Trophoblast cell (in vitro differentiated cells and primary cell): Measurements from ENCODE around the gene NR6A1.
A peak's percentile ranks its signal among the peaks of the same experiment; 100 is the strongest.

Experiments
- DNase-seq, 2 donors: peaks; one replicate each; pipeline ENCODE4 v3.0.0-alpha.2; 2016
- H2AFZ ChIP-seq: 2 replicates; pipeline ENCODE4 v1.6.1; 2013; ENCODE audit warnings: low read length, moderate library complexity, mild to moderate bottlenecking; ENCODE audit not compliant: insufficient read depth, poor library complexity
- H2AK5ac ChIP-seq: 2 replicates; pipeline ENCODE4 v1.6.1; 2013; ENCODE audit warnings: mild to moderate bottlenecking, low read length
- H2BK120ac ChIP-seq: 2 replicates; pipeline ENCODE4 v1.6.1; 2013; ENCODE audit warnings: low read length, mild to moderate bottlenecking, moderate library complexity; ENCODE audit not compliant: insufficient read depth, poor library complexity
- H2BK12ac ChIP-seq: 2 replicates; pipeline ENCODE4 v1.6.1; 2013; ENCODE audit warnings: mild to moderate bottlenecking, low read length, moderate library complexity
- H2BK5ac ChIP-seq: 2 replicates; pipeline ENCODE4 v1.6.1; 2013; ENCODE audit warnings: low read length, low read depth, moderate library complexity, mild to moderate bottlenecking; ENCODE audit not compliant: poor library complexity
- H3K14ac ChIP-seq: 2 replicates; pipeline ENCODE4 v1.6.1; 2013; ENCODE audit warnings: mild to moderate bottlenecking, low read length
- H3K18ac ChIP-seq: 2 replicates; pipeline ENCODE4 v1.6.1; 2013; ENCODE audit warnings: mild to moderate bottlenecking, low read length
- H3K23ac ChIP-seq: 2 replicates; pipeline ENCODE4 v1.6.1; 2013; ENCODE audit warnings: low read length
- H3K27ac ChIP-seq: 2 replicates; pipeline ENCODE4 v1.5.1; 2013; ENCODE audit warnings: low read depth, mild to moderate bottlenecking, inconsistent platforms, low read length, moderate library complexity
- H3K27me3 ChIP-seq: 2 replicates; pipeline ENCODE4 v1.6.1; 2013; ENCODE audit warnings: inconsistent platforms, mild to moderate bottlenecking, low read length, moderate library complexity; ENCODE audit not compliant: insufficient read depth
- H3K36me3 ChIP-seq, 2 experiments: 1 replicate in 1 of 2; 2 replicates in 1 of 2; pipeline ENCODE4 v1.6.1; 2013; ENCODE audit warnings: low read length in 2 of 2, mild to moderate bottlenecking in 2 of 2, moderate library complexity in 1 of 2; ENCODE audit not compliant: insufficient read depth in 2 of 2, control insufficient read depth in 1 of 2
- H3K4ac ChIP-seq: 2 replicates; pipeline ENCODE4 v1.6.1; 2013; ENCODE audit warnings: low read depth, mild to moderate bottlenecking, low read length, moderate library complexity
- H3K4me1 ChIP-seq, 2 experiments: 1 replicate in 1 of 2; 2 replicates in 1 of 2; pipeline ENCODE4 v1.6.1; 2013; ENCODE audit warnings: low read length in 2 of 2, mild to moderate bottlenecking in 2 of 2, moderate library complexity in 1 of 2; ENCODE audit not compliant: insufficient read depth in 2 of 2, control insufficient read depth in 1 of 2
- H3K4me2 ChIP-seq: 2 replicates; pipeline ENCODE4 v1.6.1; 2013; ENCODE audit warnings: inconsistent platforms, mild to moderate bottlenecking, low read length, moderate library complexity
- H3K4me3 ChIP-seq: 2 replicates; pipeline ENCODE4 v1.5.1; 2013; ENCODE audit warnings: mild to moderate bottlenecking, low read depth, low read length, inconsistent platforms
- H3K79me1 ChIP-seq: one replicate; pipeline ENCODE4 v1.6.1; 2013; ENCODE audit warnings: low read length
- H3K79me2 ChIP-seq: 2 replicates; pipeline ENCODE4 v1.6.1; 2013; ENCODE audit warnings: low read length, mild to moderate bottlenecking; ENCODE audit not compliant: control insufficient read depth, insufficient read depth, poor library complexity
- H3K9ac ChIP-seq: 2 replicates; pipeline ENCODE4 v1.6.1; 2013; ENCODE audit warnings: mild to moderate bottlenecking, low read length
- H3K9me3 ChIP-seq: 2 replicates; pipeline ENCODE4 v1.6.1; 2013; ENCODE audit warnings: low read depth, mild to moderate bottlenecking, control low read depth, inconsistent platforms, low read length; ENCODE audit not compliant: insufficient read depth
- H4K12ac ChIP-seq: 2 replicates; pipeline ENCODE4 v1.6.1; 2013; ENCODE audit warnings: low read depth, mild to moderate bottlenecking, low read length, moderate library complexity
- H4K8ac ChIP-seq: 2 replicates; pipeline ENCODE4 v1.6.1; 2013; ENCODE audit warnings: low read depth, mild to moderate bottlenecking, low read length, moderate library complexity
- H4K91ac ChIP-seq: one replicate; pipeline ENCODE4 v1.6.1; 2013; ENCODE audit warnings: low read depth, mild to moderate bottlenecking, low read length, moderate library complexity
- WGBS: extraction: QIAGEN DNeasy Blood & Tissue Kit; methylation state at CpG from one replicate; pipeline ENCODE4 v1.1.7; 2013; ENCODE audit warnings: missing lambda C conversion rate; ENCODE audit not compliant: insufficient read length, insufficient coverage; ENCODE audit errors: extremely low coverage; 5-methylcytosine and 5-hydroxymethylcytosine counted together

NR6A1 gene

DNA sequence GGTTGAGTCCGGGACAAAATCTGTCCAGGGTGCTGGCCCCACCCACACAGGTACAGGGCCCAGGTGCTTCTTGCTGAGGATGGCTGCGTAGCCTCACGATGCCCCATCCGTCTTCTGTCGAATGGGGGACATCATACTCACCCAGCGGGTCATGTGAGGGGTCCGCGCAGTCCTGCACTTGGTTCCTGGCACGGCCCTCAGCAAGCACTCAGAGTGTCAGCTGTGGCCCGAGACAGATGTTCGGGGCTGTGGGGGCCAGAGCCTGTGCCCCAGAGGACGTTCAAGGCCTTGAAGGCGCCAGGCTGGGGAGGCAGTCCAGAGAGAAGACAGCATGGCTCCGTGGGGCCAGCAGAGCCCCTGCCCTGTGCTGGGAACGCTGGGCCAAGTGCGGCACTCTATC, 291.7 kb downstream of the NR6A1 start:
- Histone ChIP-seq H3K9ac (no peak overlapping the region), H2AK5ac (no peak overlapping the region), H3K9me3 (peaks cover 6% of the 10 kb centered on the region), H3K14ac (no peak overlapping the region), H3K4me3 (no peak overlapping the region), H3K27me3 (peaks cover 4% of the 10 kb centered on the region), H4K12ac (no peak overlapping the region), H4K8ac (no peak overlapping the region), H3K36me3 (no peaks in the 10 kb centered on the region), H2BK5ac (no peak overlapping the region), H3K27ac (no peak overlapping the region), H3K4ac (no peak overlapping the region), H3K4me1 (peaks cover 7 to 11% of the 10 kb centered on the region in 2 experiments), H3K4me2 (no peak overlapping the region), H3K18ac (no peak overlapping the region), H4K91ac (no peak overlapping the region), H3K79me1 (no peaks in the 10 kb centered on the region), H2AFZ (no peak overlapping the region), H3K79me2 (no peaks in the 10 kb centered on the region), H2BK12ac (no peak overlapping the region), H2BK120ac (no peak overlapping the region), H3K23ac (no peak overlapping the region)
- DNase-seq: no peak
- WGBS: no CpG with 5 or more reads among the region's 16 CpGs

DNA sequence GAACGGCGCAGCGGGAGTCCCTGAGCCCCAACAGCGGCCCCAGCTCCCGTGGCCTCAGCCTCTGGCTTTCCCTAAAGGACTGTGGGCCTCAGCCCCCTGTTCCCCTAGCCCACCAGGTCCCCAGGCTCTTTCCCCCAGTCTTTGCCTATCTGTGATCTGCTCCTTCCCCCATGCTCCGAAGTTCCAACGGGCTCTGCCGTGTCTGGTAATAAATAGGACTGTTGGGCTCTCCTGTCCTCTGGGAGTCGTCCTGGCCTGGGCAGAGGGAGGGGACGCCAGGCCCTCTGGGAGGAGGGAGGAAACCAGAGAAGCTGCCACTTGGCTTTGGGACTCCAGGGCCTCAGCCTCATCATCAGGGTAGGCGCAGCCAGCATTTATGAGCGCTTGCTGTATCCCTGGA, 292.8 kb downstream of the NR6A1 start:
- H2BK12ac ChIP-seq: no peak overlapping the region
- H2BK120ac ChIP-seq: no peak overlapping the region
- no peak overlapping the region for H3K23ac ChIP-seq
- peaks cover 2% of the 10 kb centered on the region for H3K9me3 ChIP-seq
- H3K79me1 ChIP-seq: no peaks in the 10 kb centered on the region
- no peak for DNase-seq
- H3K4ac ChIP-seq: no peak overlapping the region
- H4K91ac ChIP-seq: no peak overlapping the region
- no peak overlapping the region for H2AFZ ChIP-seq
- H3K4me2 ChIP-seq: peak overlapping the region; percentile 46
- WGBS: no CpG with 5 or more reads among the region's 12 CpGs
- H3K4me3 ChIP-seq: no peak overlapping the region
- H3K9ac ChIP-seq: no peak overlapping the region
- no peak overlapping the region for H3K18ac ChIP-seq
- no peak overlapping the region for H4K8ac ChIP-seq
- no peak overlapping the region for H4K12ac ChIP-seq
- H3K14ac ChIP-seq: no peak overlapping the region
- no peaks in the 10 kb centered on the region for H3K79me2 ChIP-seq
- H3K27me3 ChIP-seq: peaks cover 4% of the 10 kb centered on the region
- H3K36me3 ChIP-seq: no peaks in the 10 kb centered on the region
- peaks cover 7 to 11% of the 10 kb centered on the region in 2 experiments for H3K4me1 ChIP-seq
- no peak overlapping the region for H3K27ac ChIP-seq
- H2AK5ac ChIP-seq: no peak overlapping the region
- no peak overlapping the region for H2BK5ac ChIP-seq

DNA sequence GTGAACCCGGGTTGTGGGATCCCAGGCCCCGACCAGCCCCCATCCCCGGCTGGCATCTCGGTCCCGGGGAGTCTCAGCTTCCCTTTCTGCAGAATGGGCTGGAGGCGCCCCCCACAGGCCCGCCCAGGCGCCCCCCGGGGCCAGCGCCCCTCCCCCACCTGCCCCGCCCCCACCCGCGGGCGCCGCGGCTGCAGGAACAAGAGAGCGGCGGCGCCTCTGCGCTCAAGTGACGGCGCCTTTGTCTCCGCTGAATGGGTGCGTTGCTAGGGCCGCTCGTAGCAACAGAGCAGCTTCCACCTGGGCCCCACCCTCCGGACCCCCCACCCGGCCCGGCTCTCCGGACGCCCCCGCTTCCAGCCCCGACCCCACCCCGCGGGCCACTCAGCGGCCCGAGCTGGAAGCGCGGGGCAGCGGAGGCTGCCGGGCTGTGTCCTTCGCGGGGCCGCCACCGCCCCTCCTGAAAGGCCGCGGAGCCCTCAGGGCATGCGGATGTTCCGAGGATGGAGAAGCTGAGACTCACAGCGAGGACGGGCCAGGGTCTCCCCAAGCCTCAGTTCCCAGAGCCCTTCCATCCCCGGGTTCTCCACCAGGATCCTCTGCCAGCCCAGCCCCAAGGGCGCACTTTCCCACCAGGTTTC, 293.3 kb downstream of the NR6A1 start:
- WGBS: no CpG with 5 or more reads among the region's 53 CpGs
- H2AK5ac ChIP-seq: no peak overlapping the region
- no peak overlapping the region for H4K91ac ChIP-seq
- H4K8ac ChIP-seq: peak overlapping the region; percentile 11
- no peaks in the 10 kb centered on the region for H3K79me2 ChIP-seq
- H3K9ac ChIP-seq: no peak overlapping the region
- H2AFZ ChIP-seq: no peak overlapping the region
- H3K4me3 ChIP-seq: no peak overlapping the region
- H3K9me3 ChIP-seq: peaks cover 2% of the 10 kb centered on the region
- H3K4me2 ChIP-seq: peak overlapping the region; percentile 46
- no peaks in the 10 kb centered on the region for H3K36me3 ChIP-seq
- no peak overlapping the region for H3K23ac ChIP-seq
- H2BK5ac ChIP-seq: no peak overlapping the region
- H3K4ac ChIP-seq: no peak overlapping the region
- DNase-seq: no peak
- peaks cover 4% of the 10 kb centered on the region for H3K27me3 ChIP-seq
- no peak overlapping the region for H3K14ac ChIP-seq
- no peak overlapping the region for H3K18ac ChIP-seq
- no peak overlapping the region for H4K12ac ChIP-seq
- peak overlapping the region; percentile 13 for H2BK120ac ChIP-seq
- H3K4me1 ChIP-seq: peaks cover 7 to 11% of the 10 kb centered on the region in 2 experiments
- no peak overlapping the region for H3K27ac ChIP-seq
- no peaks in the 10 kb centered on the region for H3K79me1 ChIP-seq
- H2BK12ac ChIP-seq: no peak overlapping the region

DNA sequence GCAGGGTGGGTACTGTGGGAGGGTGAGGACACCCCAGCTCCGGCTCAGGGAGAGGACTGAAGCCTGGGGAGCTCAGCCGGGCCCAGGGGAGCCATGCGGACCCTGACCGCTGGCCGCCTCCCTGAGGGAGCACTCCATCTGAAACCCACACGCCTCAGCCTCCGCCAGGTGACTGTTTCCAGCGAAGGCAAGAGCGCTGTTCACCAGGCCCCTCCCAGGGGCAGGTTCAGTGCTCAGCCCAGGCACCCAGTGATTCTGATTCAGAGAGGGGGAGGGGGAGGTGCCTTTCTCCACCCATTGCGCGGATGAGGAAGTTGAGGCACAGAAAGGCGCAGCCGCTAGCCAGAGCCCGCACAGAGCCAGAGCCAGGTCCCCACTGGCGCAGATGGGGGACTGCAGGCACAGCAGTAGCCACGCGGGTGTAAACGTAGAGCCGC, 293.9 kb downstream of the NR6A1 start:
- H3K4me3 ChIP-seq: no peak overlapping the region
- H2AK5ac ChIP-seq: no peak overlapping the region
- H4K8ac ChIP-seq: peak overlapping the region; percentile 11
- no peak overlapping the region for H4K12ac ChIP-seq
- WGBS: no CpG with 5 or more reads among the region's 19 CpGs
- H3K79me2 ChIP-seq: no peaks in the 10 kb centered on the region
- no peak overlapping the region for H3K4ac ChIP-seq
- no peak overlapping the region for H3K9ac ChIP-seq
- no peak overlapping the region for H2AFZ ChIP-seq
- no peak overlapping the region for H3K27ac ChIP-seq
- peaks cover 2% of the 10 kb centered on the region for H3K9me3 ChIP-seq
- DNase-seq: peak in 1 of 2 donors; percentile 20
- H2BK120ac ChIP-seq: peak overlapping the region; percentile 13
- H3K36me3 ChIP-seq: no peaks in the 10 kb centered on the region
- no peak overlapping the region for H3K14ac ChIP-seq
- no peak overlapping the region for H2BK5ac ChIP-seq
- H3K4me2 ChIP-seq: peak overlapping the region; percentile 46
- H3K23ac ChIP-seq: no peak overlapping the region
- H3K4me1 ChIP-seq: peaks cover 7 to 11% of the 10 kb centered on the region in 2 experiments
- H3K18ac ChIP-seq: no peak overlapping the region
- no peak overlapping the region for H2BK12ac ChIP-seq
- no peak overlapping the region for H4K91ac ChIP-seq
- peaks cover 4% of the 10 kb centered on the region for H3K27me3 ChIP-seq
- no peaks in the 10 kb centered on the region for H3K79me1 ChIP-seq
